PFSK-1 (cell line): ENCODE results near the gene NDST3.

ENCODE experiments used
- POLR2AphosphoS5 ChIP-seq: IDR thresholded peaks from 2 replicates; pipeline ENCODE4 v1.6.1; 2012; ENCODE audit warnings: low read depth, mild to moderate bottlenecking, control low read depth, low read length, moderate library complexity
- TAF1 ChIP-seq: IDR thresholded peaks from 2 replicates; pipeline ENCODE4 v1.6.1; 2012; ENCODE audit warnings: low read length, control low read depth, borderline replicate concordance; ENCODE audit not compliant: insufficient read depth

- no peak for TF ChIP-seq POLR2AphosphoS5
- TF ChIP-seq TAF1: no peak
Observed at GRCh38 chr4:118102195-118102594, 67.9 kb downstream of the NDST3 start.
